Stimulated activated memory B cell treated with anti-CD40 and anti-IgM and Interleukin-4, amounts not matched to agents 10 μg/mL and 1 μg/mL and 100 μg/mL, for 72 hours (primary cell): Measurements from ENCODE around the gene DCDC2C.

Experiments used
- ATAC-seq: fragments of 150-1000 bp; cut with Tn5 transposase; 2 replicates; pipeline ENCODE4 v1.10.0; 2021
- H3K27ac Mint-ChIP-seq: one replicate; pipeline ENCODE4 v1.8.0; 2022; ENCODE audit warnings: mild to moderate bottlenecking, mixed read lengths
- H3K27me3 Mint-ChIP-seq: one replicate; pipeline ENCODE4 v1.8.0; 2022; ENCODE audit warnings: mixed read lengths
- H3K36me3 Mint-ChIP-seq: one replicate; pipeline ENCODE4 v1.8.0; 2022; ENCODE audit warnings: mixed read lengths
- H3K4me1 Mint-ChIP-seq: one replicate; pipeline ENCODE4 v1.8.0; 2022; ENCODE audit warnings: mixed read lengths
- H3K4me3 Mint-ChIP-seq: one replicate; pipeline ENCODE4 v1.8.0; 2022; ENCODE audit warnings: mild to moderate bottlenecking, moderate library complexity, mixed read lengths
- H3K9me3 Mint-ChIP-seq: one replicate; pipeline ENCODE4 v1.8.0; 2022; ENCODE audit warnings: mixed read lengths

Gene DCDC2C

DNA sequence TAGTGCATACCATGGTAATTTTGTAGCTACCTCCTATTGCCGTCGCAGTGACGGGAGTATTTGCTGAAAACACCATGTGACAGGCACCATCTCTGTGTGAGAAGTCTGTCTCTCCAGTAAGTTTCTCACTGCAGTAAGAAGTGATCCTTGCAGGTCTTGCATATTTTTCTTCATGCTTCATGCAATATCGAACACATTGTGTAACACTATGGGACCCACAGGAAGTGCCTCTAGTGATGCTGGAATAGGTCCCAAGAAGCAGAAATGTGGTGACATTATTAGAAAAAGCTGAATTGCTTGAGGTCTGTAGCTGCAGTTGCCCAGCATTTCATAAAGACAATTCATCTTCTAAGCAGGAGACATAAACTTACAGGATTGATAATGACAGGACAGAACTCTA lies 167.6 kb downstream of the DCDC2C start:
- H3K27me3 Mint-ChIP-seq = no peaks in the 10 kb centered on the region
- H3K36me3 Mint-ChIP-seq = no peaks in the 10 kb centered on the region
- H3K4me3 Mint-ChIP-seq = no peak overlapping the region
- no peaks in the 10 kb centered on the region for H3K4me1 Mint-ChIP-seq
- H3K27ac Mint-ChIP-seq = no peak overlapping the region
- H3K9me3 Mint-ChIP-seq = no peaks in the 10 kb centered on the region
- ATAC-seq = no peak

DNA sequence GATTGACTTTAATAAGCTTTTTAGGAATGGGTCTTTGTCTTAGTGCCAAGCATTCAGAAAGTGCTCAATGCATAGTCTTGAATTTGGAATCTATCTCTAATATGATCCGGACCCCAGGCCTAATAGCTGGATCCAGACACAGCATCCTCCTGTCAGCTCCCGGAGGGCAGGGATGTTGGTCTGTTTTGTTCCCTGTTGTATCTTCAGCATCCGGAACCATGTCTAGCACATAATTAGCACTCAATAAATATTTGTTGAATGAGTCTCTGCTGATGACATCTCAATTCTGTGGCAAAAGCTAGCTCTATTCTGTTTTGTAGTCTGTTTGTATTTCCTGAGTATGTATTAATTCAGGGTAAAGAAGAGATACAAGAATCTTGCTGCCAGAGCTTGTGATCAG lies 169.1 kb downstream of the DCDC2C start:
- H3K4me1 Mint-ChIP-seq = no peaks in the 10 kb centered on the region
- no peak for ATAC-seq
- H3K4me3 Mint-ChIP-seq = no peak overlapping the region
- no peak overlapping the region for H3K27ac Mint-ChIP-seq
- no peaks in the 10 kb centered on the region for H3K9me3 Mint-ChIP-seq
- H3K27me3 Mint-ChIP-seq = no peaks in the 10 kb centered on the region
- no peaks in the 10 kb centered on the region for H3K36me3 Mint-ChIP-seq

DNA sequence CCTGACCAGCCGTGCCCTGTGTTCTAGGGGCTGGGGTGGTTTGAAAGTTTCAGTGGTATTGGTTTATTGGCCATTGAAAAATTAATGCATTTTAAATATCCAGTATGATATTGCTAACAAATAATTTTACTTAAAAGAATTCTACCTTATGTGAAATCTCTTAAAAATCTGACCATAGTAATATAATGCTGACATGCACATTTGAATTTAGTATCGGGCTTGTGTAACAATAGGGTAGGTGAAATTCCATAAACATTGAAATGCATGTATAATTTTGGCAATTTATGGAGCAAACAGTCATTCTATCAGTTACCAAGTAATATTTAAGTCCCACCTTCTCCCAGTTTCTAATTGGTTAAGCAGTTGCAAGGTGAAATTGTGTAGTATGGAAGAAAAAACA lies 170.5 kb downstream of the DCDC2C start:
- Mint-ChIP-seq H3K4me3 (no peak overlapping the region), H3K27me3 (no peaks in the 10 kb centered on the region), H3K9me3 (no peaks in the 10 kb centered on the region), H3K27ac (no peak overlapping the region), H3K36me3 (no peaks in the 10 kb centered on the region), H3K4me1 (no peaks in the 10 kb centered on the region)
- no peak for ATAC-seq

DNA sequence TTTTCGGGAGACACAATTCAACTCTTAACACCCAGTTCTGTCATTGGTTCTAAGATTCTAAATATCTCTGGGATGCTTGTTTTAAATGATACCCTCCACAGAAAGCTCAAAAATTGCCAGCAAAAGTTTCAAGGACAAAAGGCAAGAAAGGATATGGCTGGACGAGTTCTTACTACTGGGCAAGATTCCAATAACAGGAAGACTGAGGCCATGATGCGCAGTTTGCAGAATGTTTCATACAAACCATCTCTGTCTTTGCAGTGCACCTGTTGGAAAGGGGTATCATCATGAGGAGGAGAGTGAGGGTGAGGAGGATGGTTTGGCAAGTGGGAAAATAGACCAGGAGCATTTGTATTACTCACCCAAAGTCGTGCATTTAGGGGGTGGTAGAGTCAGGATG lies 172.8 kb downstream of the DCDC2C start:
- Mint-ChIP-seq H3K9me3 (no peaks in the 10 kb centered on the region), H3K27ac (no peak overlapping the region)
- no peak for ATAC-seq

DNA sequence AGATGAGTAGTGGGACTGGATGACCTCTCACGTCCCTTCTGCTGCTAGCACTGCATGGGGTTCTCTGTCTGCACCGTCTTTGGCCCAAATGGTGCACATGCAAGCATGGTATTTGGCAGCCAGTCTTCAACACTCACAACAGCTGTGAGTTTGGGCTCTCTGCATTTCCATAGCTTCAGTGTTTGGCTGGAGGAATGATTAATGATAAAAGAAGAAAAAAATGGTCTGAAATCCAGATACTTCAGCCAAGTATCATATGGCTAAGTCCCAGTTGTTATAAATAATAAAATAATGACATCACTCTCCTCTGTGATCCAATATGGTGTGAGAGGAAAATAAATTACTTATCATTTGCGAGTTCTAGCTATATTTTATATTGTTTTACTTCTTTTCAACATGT lies 173.3 kb downstream of the DCDC2C start:
- H3K9me3 Mint-ChIP-seq = no peaks in the 10 kb centered on the region
- H3K4me3 Mint-ChIP-seq = no peak overlapping the region
- H3K27ac Mint-ChIP-seq = no peak overlapping the region
- H3K36me3 Mint-ChIP-seq = no peaks in the 10 kb centered on the region
- H3K4me1 Mint-ChIP-seq = no peaks in the 10 kb centered on the region
- ATAC-seq = no peak
- no peaks in the 10 kb centered on the region for H3K27me3 Mint-ChIP-seq

More for the DNA sequence above, 172.8 kb downstream of the DCDC2C start:
- no peaks in the 10 kb centered on the region for H3K36me3 Mint-ChIP-seq
- H3K4me1 Mint-ChIP-seq = no peaks in the 10 kb centered on the region
- H3K4me3 Mint-ChIP-seq = no peak overlapping the region
- no peaks in the 10 kb centered on the region for H3K27me3 Mint-ChIP-seq

DNA sequence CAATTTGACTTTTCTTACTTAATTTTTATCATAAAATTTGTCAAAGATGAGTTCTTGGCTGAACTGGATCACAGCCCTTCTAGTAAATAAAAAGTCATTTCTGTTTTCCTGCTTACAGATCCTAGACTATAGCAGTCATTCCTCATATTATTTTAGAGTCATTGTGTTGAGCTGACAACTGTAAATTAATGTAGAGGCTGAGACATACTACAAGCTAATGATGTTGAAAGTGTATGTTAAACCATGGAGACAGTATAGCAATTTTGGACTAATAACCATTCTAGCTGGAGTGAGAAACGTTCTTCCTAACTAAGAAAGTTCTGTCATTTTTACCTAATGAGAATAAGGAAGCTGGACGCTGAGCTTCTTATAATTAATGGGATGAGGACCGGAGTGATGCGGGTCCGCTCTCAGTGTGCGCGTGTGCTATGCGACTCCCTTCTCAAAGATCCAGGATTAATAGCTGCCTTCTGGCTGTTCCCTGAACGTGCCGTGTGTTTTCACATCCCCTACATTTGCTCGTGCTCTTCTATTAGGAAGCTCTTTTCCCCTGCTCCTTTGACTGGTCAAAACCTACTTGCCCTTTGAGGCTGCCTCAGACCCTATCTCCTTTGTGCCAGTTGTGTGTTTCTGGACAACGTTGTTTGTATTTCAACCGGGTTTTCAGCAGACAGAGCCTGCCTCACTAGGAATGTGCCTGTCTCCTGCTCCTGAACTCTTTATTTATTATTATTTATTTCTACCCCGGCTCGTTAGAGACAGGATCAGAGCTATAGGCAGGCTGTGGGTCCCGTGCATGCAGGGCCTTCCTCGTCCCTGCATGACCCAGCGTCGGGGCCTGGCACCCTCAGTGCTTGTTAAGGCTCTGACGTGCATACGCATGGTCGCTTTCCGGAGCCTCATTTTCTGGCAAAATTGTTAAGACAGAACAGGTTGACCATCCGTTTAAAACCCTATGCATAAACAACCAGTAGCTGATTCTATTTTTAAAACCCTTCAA lies 182.6 kb downstream of the DCDC2C start:
- H3K27ac Mint-ChIP-seq = no peak overlapping the region
- peaks cover 11% of the 10 kb centered on the region for H3K9me3 Mint-ChIP-seq
- no peaks in the 10 kb centered on the region for H3K36me3 Mint-ChIP-seq
- H3K4me3 Mint-ChIP-seq = no peak overlapping the region
- no peaks in the 10 kb centered on the region for H3K4me1 Mint-ChIP-seq
- no peak for ATAC-seq
- H3K27me3 Mint-ChIP-seq = no peaks in the 10 kb centered on the region

DNA sequence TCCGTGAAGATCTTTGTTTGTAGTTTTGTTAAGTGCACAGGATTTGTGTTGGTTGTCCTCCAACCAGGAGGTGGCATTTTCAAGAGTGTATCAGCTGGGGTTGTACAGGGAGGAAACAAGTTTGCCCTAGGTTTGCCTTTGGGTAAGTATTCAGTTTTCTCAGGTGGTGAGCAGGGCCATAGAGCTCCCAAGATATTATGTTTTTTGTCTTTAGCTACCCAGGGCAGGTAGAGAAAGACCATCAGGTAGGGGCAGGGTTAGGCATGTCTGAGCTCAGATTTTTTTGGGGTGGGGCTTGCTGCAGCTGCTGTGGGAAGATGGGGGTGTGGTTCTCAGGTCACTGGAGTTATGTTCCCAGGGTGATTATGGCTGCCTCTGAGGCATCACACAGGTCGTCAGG lies 191.6 kb downstream of the DCDC2C start:
- no peak for ATAC-seq
- H3K27ac Mint-ChIP-seq = no peak overlapping the region
- H3K9me3 Mint-ChIP-seq = peaks cover 13% of the 10 kb centered on the region
- no peaks in the 10 kb centered on the region for H3K36me3 Mint-ChIP-seq
- H3K27me3 Mint-ChIP-seq = peaks cover 8% of the 10 kb centered on the region
- no peak overlapping the region for H3K4me3 Mint-ChIP-seq
- H3K4me1 Mint-ChIP-seq = no peaks in the 10 kb centered on the region
